Esophagus muscularis mucosa (tissue), 4 donors: ENCODE results near the gene MAP3K6.

Source experiments
- CTCF ChIP-seq, 3 experiments: fragments of 200-600 bp in 2 of 3; fragments of 450-650 bp in 1 of 3; sonication (generic) in 2 of 3; IDR thresholded peaks; one replicate each; pipeline ENCODE4 v1.5.1; 2017 to 2019; ENCODE audit warnings: antibody characterized with exemption in 3 of 3, mild to moderate bottlenecking in 2 of 3, moderate library complexity in 1 of 3
- EP300 ChIP-seq: sonication (generic); formaldehyde crosslinking; IDR thresholded peaks from one replicate; pipeline ENCODE4 v1.6.1; 2017; ENCODE audit warnings: antibody characterized with exemption
- POLR2A ChIP-seq: fragments of 450-650 bp; IDR thresholded peaks from one replicate; pipeline ENCODE4 v1.6.1; 2017; ENCODE audit warnings: antibody characterized with exemption, moderate library complexity, mild to moderate bottlenecking, low read depth

- no peak for TF ChIP-seq POLR2A
- TF ChIP-seq CTCF (IDR thresholded peaks at IDR 0.05), result no peak
- TF ChIP-seq EP300, result no peak
These were observed 13.6 kb downstream of the MAP3K6 start for GRCh38 chr1:27353166-27353565.
